IMR-90 (cell line): ENCODE measurements around the gene UNC13C. TPM values are rescaled to one million over a fixed set of nuclear protein-coding genes. Genes with fewer than 3 reads are reported as not detected.

Source experiments
- ATAC-seq: fragments of 200-7000 bp; cut with Tn5 transposase; 2 replicates; pipeline ENCODE4 v1.9.1; 2020; ENCODE audit warnings: low read depth, mild to moderate bottlenecking, moderate library complexity
- BruUV-seq: library from RNA; stranded (reverse); fragments of 400-500 nt; replicated peaks from 2 replicates; lab custom pipeline; 2021; lab: Mats Ljungman, UMichigan
- CTCF ChIA-PET: fragments of 300-600 bp; formaldehyde crosslinking; extraction: SDS; loops from one replicate; lab custom pipeline; 2021; ENCODE audit warnings: antibody characterized with exemption; lab: Yijun Ruan, JAX
- POLR2A ChIA-PET: fragments of 300-600 bp; sonication (Branson Sonifier 250); formaldehyde crosslinking; loops from one replicate; lab custom pipeline; 2022; ENCODE audit warnings: antibody characterized with exemption; ENCODE audit not compliant: unreplicated experiment; lab: Charles Lee
- DNase-seq: peaks from one replicate; pipeline ENCODE4 v3.0.0; 2013
- H2AFZ ChIP-seq: replicated peaks from 2 replicates; pipeline ENCODE3; 2013; ENCODE audit warnings: low read length, mild to moderate bottlenecking; ENCODE audit not compliant: poor library complexity
- H2AK5ac ChIP-seq: 2 replicates; pipeline ENCODE4 v1.6.1; 2013; ENCODE audit warnings: low read depth, low read length, inconsistent platforms
- H2AK9ac ChIP-seq: replicated peaks from 2 replicates; pipeline ENCODE3; 2013; ENCODE audit warnings: mild to moderate bottlenecking, low read depth, low read length, moderate library complexity; ENCODE audit not compliant: poor library complexity
- H2BK120ac ChIP-seq: 2 replicates; pipeline ENCODE4 v1.6.1; 2013; ENCODE audit warnings: low read depth, low read length, inconsistent platforms
- H2BK15ac ChIP-seq: 3 replicates; pipeline ENCODE4 v1.6.1; 2013; ENCODE audit warnings: low read depth, low read length, inconsistent platforms
- H2BK20ac ChIP-seq: 2 replicates; pipeline ENCODE4 v1.6.1; 2013; ENCODE audit warnings: low read depth, mild to moderate bottlenecking, inconsistent platforms, low read length, moderate library complexity
- H2BK5ac ChIP-seq: 2 replicates; pipeline ENCODE4 v1.6.1; 2013; ENCODE audit warnings: mild to moderate bottlenecking, low read depth, low read length, inconsistent platforms; ENCODE audit not compliant: poor library complexity, severe bottlenecking
- H3K14ac ChIP-seq: replicated peaks from 2 replicates; pipeline ENCODE4 v1.6.1; 2013; ENCODE audit warnings: low read depth, low read length, inconsistent platforms
- H3K18ac ChIP-seq: 2 replicates; pipeline ENCODE4 v1.6.1; 2013; ENCODE audit warnings: low read depth, low read length, control low read depth
- H3K23ac ChIP-seq: 2 replicates; pipeline ENCODE4 v1.6.1; 2013; ENCODE audit warnings: low read depth, low read length, inconsistent platforms
- H3K27ac ChIP-seq: 2 replicates; pipeline ENCODE4 v1.5.1; 2013; ENCODE audit warnings: mild to moderate bottlenecking, control low read depth, low read length; ENCODE audit not compliant: insufficient read depth
- H3K27me3 ChIP-seq: 2 replicates; pipeline ENCODE4 v1.6.1; 2013; ENCODE audit warnings: low read length; ENCODE audit not compliant: control insufficient read depth, insufficient read depth
- H3K36me3 ChIP-seq: 2 replicates; pipeline ENCODE4 v1.6.1; 2013; ENCODE audit warnings: low read length, mixed read lengths; ENCODE audit not compliant: control insufficient read depth, insufficient read depth
- H3K4ac ChIP-seq: 2 replicates; pipeline ENCODE4 v1.6.1; 2013; ENCODE audit warnings: low read depth, low read length, inconsistent platforms
- H3K4me1 ChIP-seq: 2 replicates; pipeline ENCODE4 v1.6.1; 2013; ENCODE audit warnings: low read length, mixed read lengths; ENCODE audit not compliant: control insufficient read depth, insufficient read depth
- H3K4me2 ChIP-seq: 2 replicates; pipeline ENCODE4 v1.6.1; 2013; ENCODE audit warnings: low read depth, mild to moderate bottlenecking, control low read depth, low read length, moderate library complexity
- H3K4me3 ChIP-seq: 2 replicates; pipeline ENCODE4 v1.5.1; 2013; ENCODE audit warnings: low read depth, mild to moderate bottlenecking, control low read depth, low read length, moderate library complexity; ENCODE audit not compliant: insufficient read depth
- H3K56ac ChIP-seq: 2 replicates; pipeline ENCODE4 v1.6.1; 2013; ENCODE audit warnings: low read length, inconsistent platforms; ENCODE audit not compliant: insufficient read depth; ENCODE audit errors: extremely low read depth
- H3K79me1 ChIP-seq, 2 experiments: 2 replicates each; pipeline ENCODE4 v1.6.1; 2013; ENCODE audit warnings: low read length in 2 of 2, inconsistent platforms in 1 of 2, low read depth in 1 of 2
- H3K9ac ChIP-seq: 2 replicates; pipeline ENCODE4 v1.6.1; 2013; ENCODE audit warnings: low read depth, low read length, control low read depth
- H3K9me1 ChIP-seq: 2 replicates; pipeline ENCODE4 v1.6.1; 2013; ENCODE audit warnings: low read length, inconsistent platforms; ENCODE audit not compliant: insufficient read depth
- H3K9me3 ChIP-seq: 2 replicates; pipeline ENCODE4 v1.6.1; 2013; ENCODE audit warnings: low read length; ENCODE audit not compliant: control insufficient read depth, insufficient read depth
- H4K20me1 ChIP-seq: 2 replicates; pipeline ENCODE4 v1.6.1; 2013; ENCODE audit warnings: low read length, inconsistent platforms; ENCODE audit not compliant: insufficient read depth
- H4K5ac ChIP-seq: 2 replicates; pipeline ENCODE4 v1.6.1; 2013; ENCODE audit warnings: mild to moderate bottlenecking, low read depth, low read length, control low read depth
- H4K8ac ChIP-seq, 2 experiments: 2 replicates each; pipeline ENCODE4 v1.6.1; 2013; ENCODE audit warnings: low read depth in 2 of 2, low read length in 2 of 2, control low read depth in 1 of 2, inconsistent platforms in 1 of 2
- H4K91ac ChIP-seq: 2 replicates; pipeline ENCODE4 v1.6.1; 2013; ENCODE audit warnings: low read depth, low read length, inconsistent platforms; ENCODE audit not compliant: insufficient read depth
- BHLHE40 ChIP-seq: fragments of 150-350 bp; IDR thresholded peaks from 2 replicates; pipeline ENCODE4 v1.6.1; 2016; ENCODE audit warnings: mild to moderate bottlenecking, low read depth, low read length
- CHD1 ChIP-seq: IDR thresholded peaks from 2 replicates; pipeline ENCODE4 v1.6.1; 2012; ENCODE audit warnings: low read depth, low read length, improper control_type of control experiment
- FOS ChIP-seq: fragments of 150-350 bp; IDR thresholded peaks from 2 replicates; pipeline ENCODE4 v1.6.1; 2016; ENCODE audit warnings: low read depth, low read length
- MAFK ChIP-seq: IDR thresholded peaks from 2 replicates; pipeline ENCODE4 v1.6.1; 2012; ENCODE audit warnings: low read depth, low read length, improper control_type of control experiment
- POLR2A ChIP-seq: IDR thresholded peaks from 2 replicates; pipeline ENCODE4 v1.6.1; 2012; ENCODE audit warnings: mild to moderate bottlenecking, low read depth, low read length
- RCOR1 ChIP-seq: IDR thresholded peaks from 2 replicates; pipeline ENCODE4 v1.6.1; 2012; ENCODE audit warnings: mild to moderate bottlenecking, low read length, improper control_type of control experiment; ENCODE audit not compliant: insufficient replicate concordance
- SMC3 ChIP-seq: fragments of 150-350 bp; IDR thresholded peaks from 2 replicates; pipeline ENCODE4 v1.6.1; 2016; ENCODE audit warnings: low read depth, mild to moderate bottlenecking, antibody characterized with exemption, low read length, moderate library complexity
- WGBS, 2 experiments: methylation state at CpG; one replicate each; pipeline versions ENCODE4 v1.1.5 to v1.1.7; 2013; ENCODE audit warnings: missing lambda C conversion rate in 2 of 2; ENCODE audit not compliant: insufficient read length in 1 of 2; ENCODE audit errors: extremely low coverage in 2 of 2; 5-methylcytosine and 5-hydroxymethylcytosine counted together
- dilution Hi-C: fragments of 300-500 bp; cut with HindIII; formaldehyde crosslinking; loops from one replicate; pipeline ENCODE4 v1.14.3; 2018; ENCODE audit warnings: low sequenced_read_pairs; ENCODE audit not compliant: unreplicated experiment
- in situ Hi-C: fragments of 300-500 bp; cut with MboI; formaldehyde crosslinking; loops from 3 replicates; pipeline ENCODE4 v1.14.3; 2019; ENCODE audit warnings: low sequenced_read_pairs, inconsistent platforms, mixed read lengths
- intact Hi-C: fragments of 100-400 bp; cut with micrococcal nuclease; formaldehyde crosslinking; loops from 2 replicates; pipeline ENCODE4 v1.10.0; 2022
- polyA plus RNA-seq, 3 experiments: library from polyadenylated mRNA; depleted of rRNA; stranded (reverse); fragments of >200 nt; gene quantifications; 2 replicates each; pipeline ENCODE4 v1.2.3, GENCODE V29; 2012; ENCODE audit warnings: low replicate concordance in 1 of 3
- total RNA-seq: library from RNA; depleted of rRNA; stranded (reverse); fragments of >200 nt; gene quantifications from 2 replicates; pipeline ENCODE4 v1.2.3, GENCODE V29; 2012
- TF ChIP-seq, protein P1 (sequence below): fragments of 150-350 bp; IDR thresholded peaks from 2 replicates; pipeline ENCODE4 v1.6.1; 2016; ENCODE audit warnings: low read depth, mild to moderate bottlenecking, low read length, moderate library complexity, borderline replicate concordance
- TF ChIP-seq, protein P2 (sequence below): fragments of 150-350 bp; IDR thresholded peaks from 2 replicates; pipeline ENCODE4 v1.6.1; 2017; ENCODE audit warnings: mild to moderate bottlenecking, antibody characterized with exemption, low read length, low read depth

Gene UNC13C
- total and polyA plus RNA-seq, 2 of the 4 experiments (the other 2 are of a cell fraction) = not detected

DNA sequence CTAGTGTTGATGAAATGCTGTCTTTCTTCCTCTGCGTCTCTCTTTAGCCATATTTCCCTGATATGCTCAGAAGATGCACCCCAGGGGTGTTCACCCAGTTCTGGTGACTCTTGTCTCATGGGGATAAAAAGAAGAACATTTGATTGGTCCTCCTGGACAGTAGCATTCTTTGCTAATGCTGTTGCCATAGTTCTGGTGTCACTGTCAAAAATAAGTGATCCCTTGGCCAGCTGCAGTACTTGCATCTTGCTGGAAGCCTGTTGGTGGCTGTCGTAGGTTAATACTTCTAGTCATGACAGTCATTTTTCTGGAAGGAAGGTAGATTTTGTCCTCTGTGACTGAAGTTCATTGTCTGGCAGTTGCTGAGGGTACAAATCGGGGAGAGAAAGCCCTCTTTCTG lies 124.5 kb downstream of the UNC13C start:
- Histone ChIP-seq H3K27ac (no peak overlapping the region), H3K79me1 (no peaks in the 10 kb centered on the region), H2BK20ac (no peak overlapping the region), H3K4me1 (no peaks in the 10 kb centered on the region), H4K8ac (no peak overlapping the region), H3K18ac (no peak overlapping the region), H3K23ac (no peak overlapping the region), H2BK15ac (no peak overlapping the region), H3K4me2 (no peak overlapping the region), H3K14ac (no peak overlapping the region), H3K27me3 (no peaks in the 10 kb centered on the region), H3K4ac (no peak overlapping the region), H4K5ac (no peak overlapping the region), H2AK9ac (no peak overlapping the region), H3K36me3 (no peaks in the 10 kb centered on the region), H2BK5ac (no peak overlapping the region), H2AFZ (no peak overlapping the region), H2AK5ac (no peak overlapping the region), H3K56ac (no peak overlapping the region), H3K9me1 (no peaks in the 10 kb centered on the region), H3K4me3 (no peak overlapping the region), H4K91ac (no peak overlapping the region), H2BK120ac (no peak overlapping the region), H3K9ac (no peak overlapping the region), H4K20me1 (no peaks in the 10 kb centered on the region), H3K9me3 (no peaks in the 10 kb centered on the region; the same call in 1 of the 2 replicates)
- ATAC-seq (no peak), DNase-seq (no peak)
- no TSS peak for BruUV-seq
- no CpG with 5 or more reads among the region's 3 CpGs for WGBS, 2 experiments
- in situ Hi-C loops = no loop called here
- ChIA-PET POLR2A (no interaction called here), CTCF (no interaction called here)
- intact Hi-C loops = no loop called here
- dilution Hi-C loops = no loop called here
- TF ChIP-seq RCOR1 (no peak), CHD1 (no peak), SMC3 (no peak), BHLHE40 (no peak), MAFK (no peak), POLR2A (no peak), FOS (no peak)
- TF ChIP-seq, protein P1, sequence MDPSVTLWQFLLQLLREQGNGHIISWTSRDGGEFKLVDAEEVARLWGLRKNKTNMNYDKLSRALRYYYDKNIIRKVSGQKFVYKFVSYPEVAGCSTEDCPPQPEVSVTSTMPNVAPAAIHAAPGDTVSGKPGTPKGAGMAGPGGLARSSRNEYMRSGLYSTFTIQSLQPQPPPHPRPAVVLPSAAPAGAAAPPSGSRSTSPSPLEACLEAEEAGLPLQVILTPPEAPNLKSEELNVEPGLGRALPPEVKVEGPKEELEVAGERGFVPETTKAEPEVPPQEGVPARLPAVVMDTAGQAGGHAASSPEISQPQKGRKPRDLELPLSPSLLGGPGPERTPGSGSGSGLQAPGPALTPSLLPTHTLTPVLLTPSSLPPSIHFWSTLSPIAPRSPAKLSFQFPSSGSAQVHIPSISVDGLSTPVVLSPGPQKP = no peak
- TF ChIP-seq, protein P2, sequence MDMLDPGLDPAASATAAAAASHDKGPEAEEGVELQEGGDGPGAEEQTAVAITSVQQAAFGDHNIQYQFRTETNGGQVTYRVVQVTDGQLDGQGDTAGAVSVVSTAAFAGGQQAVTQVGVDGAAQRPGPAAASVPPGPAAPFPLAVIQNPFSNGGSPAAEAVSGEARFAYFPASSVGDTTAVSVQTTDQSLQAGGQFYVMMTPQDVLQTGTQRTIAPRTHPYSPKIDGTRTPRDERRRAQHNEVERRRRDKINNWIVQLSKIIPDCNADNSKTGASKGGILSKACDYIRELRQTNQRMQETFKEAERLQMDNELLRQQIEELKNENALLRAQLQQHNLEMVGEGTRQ = no peak
